ENCODE measurements around the gene PEX7. TPM values are rescaled to one million over a fixed set of nuclear protein-coding genes. Genes with fewer than 3 reads are reported as not detected.
A peak's percentile ranks its signal among the peaks of the same experiment; 100 is the strongest.

PEX7 gene
- total and polyA plus RNA-seq, 2 experiments from 2014 or later = 11.8 to 13.5 TPM

DNA sequence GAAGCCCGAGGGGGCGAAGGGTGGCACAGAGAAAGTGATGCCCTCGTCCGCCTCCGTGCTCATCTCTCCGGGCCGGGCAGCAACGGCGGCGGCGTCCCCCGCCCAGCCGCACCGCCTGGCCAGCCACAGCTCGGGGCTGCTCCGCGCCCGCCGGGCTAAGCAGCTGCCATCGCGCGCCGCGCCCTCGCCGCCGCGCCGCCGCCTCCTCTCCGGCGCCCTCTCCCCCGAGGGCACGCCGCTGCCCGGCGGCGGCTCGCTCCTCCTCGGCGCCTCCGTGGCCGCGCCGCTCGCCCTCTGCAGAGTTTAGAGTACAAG lies 30.3 kb upstream of the PEX7 start:
- Histone ChIP-seq H3F3A (replicated peaks; ENCODE audit: low read depth) (0 out of 2 replicates have a peak, but pooled peaks cover 3% of the 10 kb centered on the region), H3K4me3 (peak overlapping the region; percentile 90), H2AFZ (peak overlapping the region; percentile 99; the same call in 1 of the 2 replicates), H3K4me1 (ENCODE audit: insufficient read depth) (peaks cover 12% of the 10 kb centered on the region; the same call in 1 of the 2 replicates), H3K27me3 (ENCODE audit: insufficient read depth) (peaks cover 60% of the 10 kb centered on the region), H3K79me2 (replicated peaks; ENCODE audit: insufficient read depth) (no peaks in the 10 kb centered on the region), H3K27ac (ENCODE audit: low read depth) (no peak overlapping the region), H4K20me1 (replicated peaks; ENCODE audit: insufficient read depth) (no peaks in the 10 kb centered on the region), H3K9me2 (ENCODE audit: insufficient read depth) (no peaks in the 10 kb centered on the region), H3K36me3 (ENCODE audit: insufficient read depth) (no peaks in the 10 kb centered on the region), H3K4me2 (peak overlapping the region; percentile 98)
- ATAC-seq = peak; percentile 49; the same call in 2 of the 3 replicates
- Mint-ChIP-seq H3K27me3 (ENCODE audit: insufficient read depth, low read depth, poor library complexity) (peaks cover 24% of the 10 kb centered on the region), H3K27ac (no peak overlapping the region), H3K9me3 (no peaks in the 10 kb centered on the region; the same call in 2 of the 3 replicates), H3K4me3 (peak overlapping the region; percentile 85; the same call in 2 of the 3 replicates), H3K36me3 (ENCODE audit: low read depth) (no peaks in the 10 kb centered on the region; the same call in 2 of the 3 replicates), H3K4me1 (peaks cover 6% of the 10 kb centered on the region; the same call in 2 of the 3 replicates)
- no peak for DNase-seq (ENCODE audit: low spot score)
- TF ChIP-seq STAT1 (IDR thresholded peaks at IDR 0.05; ENCODE audit: unreplicated experiment) (no peak), JUNB (IDR thresholded peaks at IDR 0.05; ENCODE audit: unreplicated experiment) (no peak), EZH2 (IDR thresholded peaks at IDR 0.05; ENCODE audit: low read depth, unreplicated experiment) (no peak), ZNF331 (CRISPR knock-in tag; IDR thresholded peaks at IDR 0.05; ENCODE audit: low read depth) (no peak), POLR2AphosphoS5 (IDR thresholded peaks at IDR 0.05; ENCODE audit: low read depth) (no peak), REST (IDR thresholded peaks at IDR 0.05; ENCODE audit: unreplicated experiment) (no peak)

- peaks cover 24% of the 10 kb centered on the region for H3K27me3 Mint-ChIP-seq (ENCODE audit: insufficient read depth, low read depth, poor library complexity)
- no peaks in the 10 kb centered on the region for H3K36me3 ChIP-seq (ENCODE audit: insufficient read depth)
- H3K36me3 Mint-ChIP-seq (ENCODE audit: low read depth) = no peaks in the 10 kb centered on the region; the same call in 2 of the 3 replicates
- H4K20me1 ChIP-seq (replicated peaks; ENCODE audit: insufficient read depth) = no peaks in the 10 kb centered on the region
- H3K4me3 Mint-ChIP-seq = peak within 1 kb of the TSS; percentile 85
- no peak within 1 kb of the TSS for H3K27ac ChIP-seq (ENCODE audit: low read depth)
- 0 out of 2 replicates have a peak, but pooled peaks cover 3% of the 10 kb centered on the region for H3F3A ChIP-seq (replicated peaks; ENCODE audit: low read depth)
- ATAC-seq (peak; percentile 85), DNase-seq (ENCODE audit: low spot score) (peak; percentile 87)
- peak within 1 kb of the TSS; percentile 99 for H2AFZ ChIP-seq
- H3K79me2 ChIP-seq (replicated peaks; ENCODE audit: insufficient read depth) = no peaks in the 10 kb centered on the region
- peak within 1 kb of the TSS; percentile 90 for H3K4me3 ChIP-seq
- no peaks in the 10 kb centered on the region for H3K9me2 ChIP-seq (ENCODE audit: insufficient read depth)
- H3K4me2 ChIP-seq = peak within 1 kb of the TSS; percentile 98
- peaks cover 60% of the 10 kb centered on the region for H3K27me3 ChIP-seq (ENCODE audit: insufficient read depth)
- no peaks in the 10 kb centered on the region; the same call in 2 of the 3 replicates for H3K9me3 Mint-ChIP-seq
- peaks cover 12% of the 10 kb centered on the region; the same call in 1 of the 2 replicates for H3K4me1 ChIP-seq (ENCODE audit: insufficient read depth)
- peaks cover 6% of the 10 kb centered on the region; the same call in 2 of the 3 replicates for H3K4me1 Mint-ChIP-seq
- no peak within 1 kb of the TSS for H3K27ac Mint-ChIP-seq
- TF ChIP-seq CTCF (conservative IDR thresholded peaks at IDR 0.05; ENCODE audit: low read depth in 2 of 2) (peak; percentile 76 to 91), EZH2 (IDR thresholded peaks at IDR 0.05; ENCODE audit: low read depth, unreplicated experiment) (peak; percentile 52), ZNF331 (CRISPR knock-in tag; IDR thresholded peaks at IDR 0.05; ENCODE audit: low read depth) (no peak), ZNF114 (CRISPR knock-in tag; IDR thresholded peaks at IDR 0.05) (no peak), JUNB (IDR thresholded peaks at IDR 0.05; ENCODE audit: unreplicated experiment) (no peak), POLR2AphosphoS5 (IDR thresholded peaks at IDR 0.05; ENCODE audit: low read depth) (0 out of 2 replicates have a peak, but pooled peaks have one; percentile 17), CREB1 (CRISPR knock-in tag; IDR thresholded peaks at IDR 0.05; ENCODE audit: low read depth) (no peak)
Observed at GRCh38 chr6:136792410-136793262, 29.8 kb upstream of the PEX7 start, which contains the start of gene MAP3K5. MAP3K5 (minus strand) TSS chr6:136792477; CDS start chr6:136792157, 320 bp downstream.
